ENCODE results near the gene PLEKHH2.

DNA sequence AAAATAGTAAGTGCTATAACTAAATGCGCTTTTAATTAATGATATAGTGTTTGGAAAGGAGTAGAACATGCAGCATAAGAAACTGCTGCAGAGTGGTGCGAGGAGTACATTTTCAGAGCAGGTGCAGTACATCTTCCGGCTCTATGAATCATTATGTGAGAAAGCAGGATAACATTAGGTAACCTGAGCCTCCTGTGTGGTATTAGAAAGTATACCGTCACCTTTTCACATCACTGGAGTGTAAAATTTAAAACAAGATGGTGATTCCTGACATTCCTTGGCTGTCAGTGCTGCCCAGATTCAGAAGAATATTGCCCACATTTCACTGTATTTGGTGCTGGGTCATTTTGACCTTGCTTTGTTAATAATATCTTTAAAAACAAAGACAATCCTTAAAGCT, 128.9 kb downstream of the PLEKHH2 start:
- TF ChIP-seq GABPA (IDR thresholded peaks at IDR 0.05; ENCODE audit: low read depth, low read length), result no peak
- TF ChIP-seq GABPA (CRISPR knock-in tag; IDR thresholded peaks at IDR 0.05; ENCODE audit: low read depth), result no peak
- no peak for TF ChIP-seq ZNF383 (CRISPR knock-in tag; IDR thresholded peaks at IDR 0.05; ENCODE audit: borderline replicate concordance)
- TF ChIP-seq, protein P1, sequence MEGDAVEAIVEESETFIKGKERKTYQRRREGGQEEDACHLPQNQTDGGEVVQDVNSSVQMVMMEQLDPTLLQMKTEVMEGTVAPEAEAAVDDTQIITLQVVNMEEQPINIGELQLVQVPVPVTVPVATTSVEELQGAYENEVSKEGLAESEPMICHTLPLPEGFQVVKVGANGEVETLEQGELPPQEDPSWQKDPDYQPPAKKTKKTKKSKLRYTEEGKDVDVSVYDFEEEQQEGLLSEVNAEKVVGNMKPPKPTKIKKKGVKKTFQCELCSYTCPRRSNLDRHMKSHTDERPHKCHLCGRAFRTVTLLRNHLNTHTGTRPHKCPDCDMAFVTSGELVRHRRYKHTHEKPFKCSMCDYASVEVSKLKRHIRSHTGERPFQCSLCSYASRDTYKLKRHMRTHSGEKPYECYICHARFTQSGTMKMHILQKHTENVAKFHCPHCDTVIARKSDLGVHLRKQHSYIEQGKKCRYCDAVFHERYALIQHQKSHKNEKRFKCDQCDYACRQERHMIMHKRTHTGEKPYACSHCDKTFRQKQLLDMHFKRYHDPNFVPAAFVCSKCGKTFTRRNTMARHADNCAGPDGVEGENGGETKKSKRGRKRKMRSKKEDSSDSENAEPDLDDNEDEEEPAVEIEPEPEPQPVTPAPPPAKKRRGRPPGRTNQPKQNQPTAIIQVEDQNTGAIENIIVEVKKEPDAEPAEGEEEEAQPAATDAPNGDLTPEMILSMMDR (CRISPR knock-in tag; IDR thresholded peaks at IDR 0.05), result no peak
- no peak for TF ChIP-seq ZNF274 (CRISPR knock-in tag; IDR thresholded peaks at IDR 0.05)
- no peak for TF ChIP-seq HNRNPK (IDR thresholded peaks at IDR 0.05; ENCODE audit: low read depth, low read length, poor library complexity, severe bottlenecking)
- TF ChIP-seq POLR2AphosphoS5 (IDR thresholded peaks at IDR 0.05; ENCODE audit: low read depth, low read length), result no peak
- TF ChIP-seq, protein P2, sequence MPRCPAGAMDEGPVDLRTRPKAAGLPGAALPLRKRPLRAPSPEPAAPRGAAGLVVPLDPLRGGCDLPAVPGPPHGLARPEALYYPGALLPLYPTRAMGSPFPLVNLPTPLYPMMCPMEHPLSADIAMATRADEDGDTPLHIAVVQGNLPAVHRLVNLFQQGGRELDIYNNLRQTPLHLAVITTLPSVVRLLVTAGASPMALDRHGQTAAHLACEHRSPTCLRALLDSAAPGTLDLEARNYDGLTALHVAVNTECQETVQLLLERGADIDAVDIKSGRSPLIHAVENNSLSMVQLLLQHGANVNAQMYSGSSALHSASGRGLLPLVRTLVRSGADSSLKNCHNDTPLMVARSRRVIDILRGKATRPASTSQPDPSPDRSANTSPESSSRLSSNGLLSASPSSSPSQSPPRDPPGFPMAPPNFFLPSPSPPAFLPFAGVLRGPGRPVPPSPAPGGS (CRISPR knock-in tag; IDR thresholded peaks at IDR 0.05), result no peak
- no peak for TF ChIP-seq JUND (CRISPR knock-in tag; IDR thresholded peaks at IDR 0.05)
- TF ChIP-seq JUNB (CRISPR knock-in tag; IDR thresholded peaks at IDR 0.05; ENCODE audit: borderline replicate concordance), result no peak
- no peak for TF ChIP-seq STAG1 (CRISPR knock-in tag; IDR thresholded peaks at IDR 0.05)
